ENCODE measurements around the gene ADAMTSL1.

DNA sequence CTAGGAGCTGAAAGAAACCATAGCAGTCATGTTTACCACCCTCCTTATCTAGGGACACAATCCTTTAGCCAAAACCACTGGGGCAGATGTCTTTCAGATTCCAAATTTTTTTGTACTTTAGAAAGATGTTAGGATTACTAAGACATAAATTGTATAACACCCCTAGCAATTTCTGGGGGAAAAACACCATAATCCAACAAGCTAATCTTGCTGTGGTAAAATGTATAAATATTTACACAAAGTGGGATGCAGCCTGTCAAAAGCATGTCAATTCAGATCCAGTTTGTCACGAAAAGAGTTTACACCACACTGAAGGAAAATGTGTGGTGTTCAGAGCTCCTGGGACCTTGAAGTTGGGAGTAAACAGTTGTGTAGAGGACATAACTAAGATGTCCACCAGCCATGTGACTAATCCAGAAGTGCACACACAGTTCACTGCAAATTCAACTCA is 274.3 kb downstream of the ADAMTSL1 start:
- TF ChIP-seq EZH2phosphoT487 (IDR thresholded peaks at IDR 0.05; ENCODE audit: unreplicated experiment) (no peak), EZH2 (IDR thresholded peaks at IDR 0.05; ENCODE audit: low read depth, unreplicated experiment) (no peak), ZNF331 (CRISPR knock-in tag; IDR thresholded peaks at IDR 0.05; ENCODE audit: low read depth) (no peak)
- TF ChIP-seq, protein P1, sequence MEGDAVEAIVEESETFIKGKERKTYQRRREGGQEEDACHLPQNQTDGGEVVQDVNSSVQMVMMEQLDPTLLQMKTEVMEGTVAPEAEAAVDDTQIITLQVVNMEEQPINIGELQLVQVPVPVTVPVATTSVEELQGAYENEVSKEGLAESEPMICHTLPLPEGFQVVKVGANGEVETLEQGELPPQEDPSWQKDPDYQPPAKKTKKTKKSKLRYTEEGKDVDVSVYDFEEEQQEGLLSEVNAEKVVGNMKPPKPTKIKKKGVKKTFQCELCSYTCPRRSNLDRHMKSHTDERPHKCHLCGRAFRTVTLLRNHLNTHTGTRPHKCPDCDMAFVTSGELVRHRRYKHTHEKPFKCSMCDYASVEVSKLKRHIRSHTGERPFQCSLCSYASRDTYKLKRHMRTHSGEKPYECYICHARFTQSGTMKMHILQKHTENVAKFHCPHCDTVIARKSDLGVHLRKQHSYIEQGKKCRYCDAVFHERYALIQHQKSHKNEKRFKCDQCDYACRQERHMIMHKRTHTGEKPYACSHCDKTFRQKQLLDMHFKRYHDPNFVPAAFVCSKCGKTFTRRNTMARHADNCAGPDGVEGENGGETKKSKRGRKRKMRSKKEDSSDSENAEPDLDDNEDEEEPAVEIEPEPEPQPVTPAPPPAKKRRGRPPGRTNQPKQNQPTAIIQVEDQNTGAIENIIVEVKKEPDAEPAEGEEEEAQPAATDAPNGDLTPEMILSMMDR (conservative IDR thresholded peaks at IDR 0.05; ENCODE audit: low read depth in 2 of 2): no peak
- TF ChIP-seq, protein P2, sequence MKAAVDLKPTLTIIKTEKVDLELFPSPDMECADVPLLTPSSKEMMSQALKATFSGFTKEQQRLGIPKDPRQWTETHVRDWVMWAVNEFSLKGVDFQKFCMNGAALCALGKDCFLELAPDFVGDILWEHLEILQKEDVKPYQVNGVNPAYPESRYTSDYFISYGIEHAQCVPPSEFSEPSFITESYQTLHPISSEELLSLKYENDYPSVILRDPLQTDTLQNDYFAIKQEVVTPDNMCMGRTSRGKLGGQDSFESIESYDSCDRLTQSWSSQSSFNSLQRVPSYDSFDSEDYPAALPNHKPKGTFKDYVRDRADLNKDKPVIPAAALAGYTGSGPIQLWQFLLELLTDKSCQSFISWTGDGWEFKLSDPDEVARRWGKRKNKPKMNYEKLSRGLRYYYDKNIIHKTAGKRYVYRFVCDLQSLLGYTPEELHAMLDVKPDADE (IDR thresholded peaks at IDR 0.05): no peak
